Renal cortical epithelial cell (primary cell): Measurements from ENCODE around the gene GRIK1. TPM values are rescaled to one million over a fixed set of nuclear protein-coding genes. Genes with fewer than 3 reads are reported as not detected.

Source experiments
- DNase-seq: peaks from one replicate; pipeline ENCODE4 v3.0.0-alpha.2; 2011; ENCODE audit warnings: low read depth
- total RNA-seq: library from RNA; depleted of rRNA; stranded (reverse); fragments of >200 nt; gene quantifications from 2 replicates; pipeline ENCODE4 v1.2.3, GENCODE V29; 2014

GRIK1 gene
- total RNA-seq, 1 donor from 2014 or later: not detected

- no peak for DNase-seq
Measured at GRCh38 chr21:29786496-29787360, 153.1 kb downstream of the GRIK1 start.

- peak; percentile 38 for DNase-seq
Measured at GRCh38 chr21:29777160-29777559, 162.6 kb downstream of the GRIK1 start.

GRCh38 chr21:29775462-29775861, 164.3 kb downstream of the GRIK1 start:
- peak; percentile 7 for DNase-seq

- no peak for DNase-seq
Measured at GRCh38 chr21:29771491-29772066, 168.2 kb downstream of the GRIK1 start.

GRCh38 chr21:29763674-29764073, 176.1 kb downstream of the GRIK1 start:
- DNase-seq: no peak

GRCh38 chr21:29762570-29763082, 177.2 kb downstream of the GRIK1 start:
- no peak for DNase-seq

- DNase-seq: no peak
Measured at GRCh38 chr21:29753216-29753615, 186.6 kb downstream of the GRIK1 start.

GRCh38 chr21:29751473-29752185, 188.2 kb downstream of the GRIK1 start:
- no peak for DNase-seq

GRCh38 chr21:29749957-29750356, 189.8 kb downstream of the GRIK1 start:
- DNase-seq: no peak

- DNase-seq: no peak
Measured at GRCh38 chr21:29749223-29749622, 190.6 kb downstream of the GRIK1 start.

- DNase-seq: no peak
Measured at GRCh38 chr21:29748391-29749167, 191.2 kb downstream of the GRIK1 start.

- DNase-seq: no peak
Measured at GRCh38 chr21:29741761-29742160, 198.0 kb downstream of the GRIK1 start.

GRCh38 chr21:29739176-29739575, 200.6 kb downstream of the GRIK1 start:
- DNase-seq: no peak

- no peak for DNase-seq
Measured at GRCh38 chr21:29738730-29739129, 201.1 kb downstream of the GRIK1 start.

GRCh38 chr21:29737186-29737585, 202.6 kb downstream of the GRIK1 start:
- DNase-seq: no peak

- DNase-seq: no peak
Measured at GRCh38 chr21:29730281-29730680, 209.5 kb downstream of the GRIK1 start.

- no peak for DNase-seq
Measured at GRCh38 chr21:29726044-29726443, 213.8 kb downstream of the GRIK1 start.

- DNase-seq: no peak
Measured at GRCh38 chr21:29725025-29725736, 214.6 kb downstream of the GRIK1 start.

GRCh38 chr21:29721964-29722363, 217.8 kb downstream of the GRIK1 start:
- DNase-seq: no peak

- no peak for DNase-seq
Measured at GRCh38 chr21:29721221-29721620, 218.6 kb downstream of the GRIK1 start.

GRCh38 chr21:29719521-29719920, 220.3 kb downstream of the GRIK1 start:
- no peak for DNase-seq
